NCI-H345 treated with DMSO at 0.1 percent for 48 hours (cell line): ENCODE results near the gene CCDC97.

ENCODE experiments used
- DNase-seq: peaks from one replicate; lab custom pipeline; 2025; ENCODE audit not compliant: unreplicated experiment; lab: John Stamatoyannopoulos, UW

The CCDC97 gene

DNA sequence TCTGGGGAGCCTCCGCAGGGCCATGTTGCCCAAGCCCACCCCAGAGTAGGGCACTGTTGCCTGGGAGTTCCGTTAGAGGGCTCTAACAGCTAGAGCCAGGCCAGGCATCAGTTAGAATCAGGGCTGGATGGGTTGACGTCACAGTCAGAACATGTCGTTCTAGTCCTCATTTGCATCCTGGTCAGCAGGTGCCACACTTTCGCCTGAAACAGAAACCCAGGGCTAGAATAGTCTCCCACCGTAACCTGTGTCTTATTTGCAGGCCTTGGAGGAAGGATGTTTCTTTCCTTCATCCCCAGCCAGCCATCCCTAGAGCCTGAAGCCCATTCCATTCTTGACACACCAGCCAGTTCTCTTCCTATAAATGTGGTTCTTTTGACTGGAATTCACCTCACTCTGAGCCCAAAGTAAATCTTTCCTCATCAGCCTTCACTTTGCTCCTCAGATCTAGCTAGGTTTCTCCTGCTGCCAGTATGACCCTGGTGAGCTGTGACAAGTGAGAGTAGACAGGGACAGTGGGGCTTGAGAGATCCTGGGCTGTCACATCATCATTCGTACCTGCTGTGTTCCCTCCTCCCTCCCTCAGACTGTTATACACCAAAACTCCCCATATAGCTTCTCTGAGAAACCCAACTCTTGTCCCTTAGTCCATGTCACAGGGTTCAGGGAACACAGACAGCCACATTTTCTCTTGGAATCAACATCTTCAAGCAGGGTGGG is 12.2 kb upstream of the CCDC97 start:
- DNase-seq = no peak

DNA sequence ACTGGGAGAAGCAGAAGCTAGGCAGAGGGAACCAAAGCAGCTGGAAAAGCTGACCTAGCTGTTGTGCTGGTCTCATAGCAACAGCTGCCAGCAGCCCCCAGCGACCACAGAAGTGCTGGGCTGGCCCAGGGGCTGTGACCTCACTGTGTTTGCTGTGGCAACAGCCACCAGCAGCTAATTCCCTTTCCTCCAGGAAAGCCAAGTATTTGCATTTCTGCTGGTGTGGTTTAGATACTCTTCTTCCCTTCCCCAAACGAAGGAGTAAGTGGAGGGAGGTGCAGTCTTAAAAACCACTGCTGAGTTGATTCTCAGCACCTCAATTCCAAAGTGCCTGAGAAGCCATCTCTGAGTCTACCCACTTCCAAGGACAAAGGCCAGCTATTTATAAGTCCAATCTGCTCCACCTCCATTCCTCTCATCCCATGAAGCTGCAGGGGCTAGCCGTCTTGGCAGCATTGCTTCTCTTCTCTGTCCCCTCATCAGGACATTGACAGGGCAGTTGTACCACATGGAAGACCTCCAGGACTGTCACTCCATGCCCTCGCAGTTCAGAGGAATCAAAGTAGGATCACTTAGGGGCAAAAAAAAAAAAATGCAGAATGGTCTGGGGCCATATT is 11.5 kb upstream of the CCDC97 start:
- DNase-seq = no peak

DNA sequence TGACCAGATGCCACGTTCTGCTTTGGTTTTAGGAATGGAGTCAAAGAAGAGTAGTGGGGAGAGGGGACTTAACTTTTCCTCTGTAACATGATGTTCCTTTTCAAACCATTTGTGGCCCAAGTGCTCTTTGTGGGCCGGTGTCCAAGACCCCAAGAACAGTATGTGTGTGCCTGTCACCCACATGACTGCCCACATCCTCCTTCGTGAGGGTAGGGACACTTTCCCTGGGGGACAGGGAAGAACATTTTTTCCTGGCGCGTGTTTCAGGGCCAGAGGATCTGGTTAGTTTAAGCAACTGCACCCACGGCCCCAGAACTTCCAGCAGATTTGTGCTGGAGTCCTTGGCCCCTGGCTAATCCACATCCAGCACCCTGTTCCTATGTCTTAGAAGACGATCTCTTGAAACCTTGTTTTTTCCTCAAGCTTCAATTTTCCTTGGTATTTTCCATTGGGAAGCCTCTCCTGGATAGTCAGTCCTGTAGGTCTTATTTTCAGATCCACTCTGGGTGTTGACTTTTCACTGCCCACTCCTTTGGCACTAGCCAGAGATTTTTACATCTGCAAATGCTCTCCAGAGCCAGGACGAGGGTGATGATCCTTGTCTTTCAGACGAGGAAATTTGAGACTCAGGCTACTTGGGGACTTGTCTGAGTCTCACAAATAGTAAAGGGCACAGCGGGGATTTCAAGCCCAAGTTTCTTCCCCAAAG is 10.8 kb upstream of the CCDC97 start:
- no peak for DNase-seq

DNA sequence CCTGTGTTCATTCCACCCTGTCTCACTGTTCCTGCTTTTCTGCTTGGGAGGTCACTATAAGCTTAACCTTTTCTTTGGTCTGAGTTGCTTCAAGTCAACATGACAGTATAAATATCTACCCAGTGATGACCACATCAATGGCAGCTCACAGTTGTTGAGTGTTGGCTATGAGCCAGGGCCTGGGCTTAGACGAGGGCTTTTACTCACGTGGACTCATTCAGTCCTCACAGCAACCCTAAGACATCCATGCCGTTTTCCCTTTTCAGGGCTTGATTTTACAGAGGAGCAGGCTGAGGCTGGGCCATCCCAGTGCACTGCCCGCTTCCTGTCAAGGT is 10.2 kb upstream of the CCDC97 start:
- no peak for DNase-seq

DNA sequence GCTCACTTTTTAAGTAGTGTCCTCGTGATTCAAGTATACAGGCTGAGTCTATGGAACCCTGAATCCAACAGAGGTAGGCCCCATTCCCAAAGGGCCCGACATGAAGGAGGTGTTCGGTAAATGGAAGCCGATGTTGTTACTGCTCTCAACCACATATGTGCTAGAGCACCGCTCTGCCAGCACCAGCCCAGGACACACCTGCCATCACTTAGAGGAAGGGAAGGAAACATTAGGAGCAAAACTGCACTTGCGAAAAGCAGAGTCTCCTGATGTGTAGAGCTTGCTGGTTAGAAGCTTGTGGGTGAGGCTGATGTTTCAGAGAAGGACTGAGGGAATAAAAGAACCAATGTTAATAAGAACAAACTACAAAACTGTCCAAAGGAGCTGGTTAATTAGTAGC is 9.4 kb upstream of the CCDC97 start:
- DNase-seq = no peak

DNA sequence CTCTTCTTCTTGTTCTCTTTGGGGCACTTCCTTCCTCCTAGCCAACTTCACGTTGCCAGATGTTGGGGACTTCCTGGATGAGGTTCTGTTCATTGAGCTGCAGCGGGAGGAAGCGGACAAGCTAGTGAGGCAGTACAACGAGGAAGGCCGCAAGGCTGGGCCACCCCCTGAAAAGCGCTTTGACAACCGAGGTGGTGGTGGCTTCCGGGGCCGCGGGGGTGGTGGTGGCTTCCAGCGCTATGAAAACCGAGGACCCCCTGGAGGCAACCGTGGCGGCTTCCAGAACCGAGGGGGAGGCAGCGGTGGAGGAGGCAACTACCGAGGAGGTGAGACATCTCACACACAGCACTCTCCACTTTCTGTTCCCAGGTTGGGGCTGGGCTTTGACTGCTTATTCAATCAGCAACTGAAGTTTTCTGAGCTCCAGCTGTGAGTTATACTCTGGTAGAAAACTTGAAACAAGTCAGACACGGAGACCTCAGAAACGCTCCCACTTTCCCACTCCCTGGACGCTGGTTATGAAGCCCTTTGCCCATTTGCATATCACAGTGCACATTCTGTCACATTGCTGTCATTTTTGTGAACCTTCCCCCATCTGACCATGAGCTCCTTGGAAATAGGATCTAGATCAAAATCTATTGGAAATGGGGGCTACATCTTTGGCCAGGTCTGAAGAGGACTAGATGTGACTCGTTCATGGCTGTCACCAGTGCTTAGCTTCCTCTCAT is 7.2 kb upstream of the CCDC97 start:
- DNase-seq = no peak

DNA sequence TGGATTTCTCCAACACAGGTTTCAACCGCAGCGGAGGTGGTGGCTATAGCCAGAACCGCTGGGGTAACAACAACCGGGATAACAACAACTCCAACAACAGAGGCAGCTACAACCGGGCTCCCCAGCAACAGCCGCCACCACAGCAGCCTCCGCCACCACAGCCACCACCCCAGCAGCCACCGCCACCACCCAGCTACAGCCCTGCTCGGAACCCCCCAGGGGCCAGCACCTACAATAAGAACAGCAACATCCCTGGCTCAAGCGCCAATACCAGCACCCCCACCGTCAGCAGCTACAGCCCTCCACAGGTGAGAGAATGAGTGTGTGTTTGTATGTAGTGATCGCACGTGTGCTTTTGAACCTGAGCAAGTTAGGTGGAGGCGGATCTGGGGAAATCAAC is 6.0 kb upstream of the CCDC97 start:
- DNase-seq = no peak

DNA sequence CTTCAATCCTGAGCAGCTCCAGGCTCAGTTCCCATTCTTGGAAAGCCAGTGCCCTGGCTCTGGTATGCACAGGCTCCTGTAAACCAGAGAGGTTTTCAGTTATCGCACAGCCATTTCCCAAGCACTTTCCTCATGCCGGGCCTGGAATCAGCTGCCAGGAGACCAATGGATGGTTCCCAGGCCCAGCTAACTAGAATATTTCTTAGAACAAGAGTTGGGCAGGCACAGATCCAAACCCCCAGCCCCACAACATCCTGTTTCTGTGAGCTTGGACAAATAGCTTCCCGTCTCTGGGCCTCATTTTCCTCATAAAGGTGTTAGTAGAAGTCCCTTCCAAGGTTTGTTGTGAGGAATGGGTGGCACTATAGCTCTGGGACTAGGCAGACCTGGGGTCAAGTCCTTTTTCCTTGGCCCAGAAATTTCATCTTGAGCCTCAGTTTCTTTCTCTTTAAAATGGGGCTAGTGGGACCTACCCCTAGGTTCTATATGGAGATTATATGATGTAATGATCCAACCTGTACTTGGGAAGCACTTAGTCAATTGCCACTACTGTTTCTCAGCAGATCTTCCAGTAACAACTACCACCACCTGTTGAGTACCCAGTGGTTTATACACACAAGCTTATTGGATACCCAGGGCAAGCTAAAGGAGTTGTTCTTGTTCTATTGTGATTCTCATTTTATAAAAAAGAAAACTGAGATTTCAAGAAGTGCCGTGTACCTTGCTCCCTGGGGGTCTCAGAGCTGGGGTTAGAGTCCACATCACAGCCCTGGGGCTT is 5.1 kb upstream of the CCDC97 start:
- DNase-seq = no peak

DNA sequence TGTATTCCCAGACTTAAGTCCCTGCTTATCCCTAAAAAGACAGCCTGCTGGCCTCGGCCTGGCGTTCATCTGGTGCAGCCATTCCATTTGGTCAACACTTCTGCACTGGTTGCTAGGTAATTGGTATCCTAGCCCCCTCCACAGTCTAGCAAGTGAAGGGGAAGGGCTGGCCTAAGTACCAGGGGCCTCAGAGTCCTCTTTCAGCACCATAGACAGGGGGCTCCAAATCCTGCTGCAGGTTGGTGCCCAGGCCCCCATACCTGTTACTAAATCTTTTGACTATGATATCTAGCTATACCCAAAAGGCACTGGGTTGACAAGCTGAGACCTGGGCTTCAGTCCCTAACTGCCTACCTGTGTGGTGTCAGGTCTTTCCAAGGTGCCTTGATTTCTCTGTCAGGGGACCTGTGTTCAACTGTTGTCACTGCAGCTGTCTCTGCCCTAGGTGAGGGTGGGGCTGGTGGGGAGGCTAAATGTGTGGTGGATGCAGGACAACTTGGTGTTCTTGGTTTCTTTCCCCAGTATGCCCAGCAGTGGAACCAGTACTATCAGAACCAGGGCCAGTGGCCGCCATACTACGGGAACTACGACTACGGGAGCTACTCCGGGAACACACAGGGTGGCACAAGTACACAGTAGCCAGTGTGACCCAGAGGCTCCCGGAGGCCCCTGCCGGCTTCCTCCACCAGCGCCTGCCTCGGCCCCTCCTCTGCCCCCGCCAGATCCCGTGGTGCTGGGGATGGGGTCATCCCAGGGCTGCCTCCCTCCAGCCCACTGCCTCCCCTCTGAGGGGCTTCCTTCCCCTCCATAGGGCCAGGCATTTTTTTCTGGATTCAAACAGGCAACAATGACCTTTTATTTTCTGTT is 3.8 kb upstream of the CCDC97 start:
- DNase-seq = no peak

DNA sequence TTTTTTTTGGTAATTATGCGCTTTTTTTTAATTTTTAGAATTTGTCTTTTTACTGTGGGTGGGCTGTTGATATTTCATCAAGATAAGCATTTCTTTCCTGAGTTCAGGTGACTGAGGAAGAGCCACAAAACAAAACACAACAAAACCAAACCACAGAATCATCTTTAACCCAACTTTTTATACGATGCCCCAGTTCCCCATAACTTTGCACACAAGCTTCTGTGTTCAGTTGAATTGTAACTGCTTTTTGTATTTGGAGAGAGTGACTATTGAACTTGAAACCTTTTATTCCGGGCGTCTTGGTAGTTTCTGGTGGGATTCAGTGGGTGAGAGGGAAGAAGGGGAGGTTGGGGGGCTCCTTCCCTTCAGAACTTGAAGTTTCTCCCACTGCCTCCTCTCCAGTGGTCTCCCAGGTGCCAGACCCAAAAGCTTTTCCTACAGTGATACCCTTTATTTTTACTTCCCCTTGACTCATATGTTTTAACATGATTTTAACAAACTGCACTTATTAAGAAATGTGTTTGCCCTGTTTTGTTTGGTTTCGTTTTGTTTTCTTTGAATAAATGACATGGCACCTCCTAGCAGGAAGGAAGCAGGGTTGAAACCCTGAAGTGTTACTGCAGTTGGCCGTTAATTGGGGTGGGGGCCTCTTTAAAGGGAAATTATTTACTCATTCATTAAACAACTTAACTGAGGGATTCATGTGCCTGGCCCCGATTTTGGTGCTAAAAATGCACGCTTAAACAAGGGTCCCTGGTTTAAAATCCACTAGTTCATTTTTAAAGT is 2.7 kb upstream of the CCDC97 start:
- DNase-seq = no peak

DNA sequence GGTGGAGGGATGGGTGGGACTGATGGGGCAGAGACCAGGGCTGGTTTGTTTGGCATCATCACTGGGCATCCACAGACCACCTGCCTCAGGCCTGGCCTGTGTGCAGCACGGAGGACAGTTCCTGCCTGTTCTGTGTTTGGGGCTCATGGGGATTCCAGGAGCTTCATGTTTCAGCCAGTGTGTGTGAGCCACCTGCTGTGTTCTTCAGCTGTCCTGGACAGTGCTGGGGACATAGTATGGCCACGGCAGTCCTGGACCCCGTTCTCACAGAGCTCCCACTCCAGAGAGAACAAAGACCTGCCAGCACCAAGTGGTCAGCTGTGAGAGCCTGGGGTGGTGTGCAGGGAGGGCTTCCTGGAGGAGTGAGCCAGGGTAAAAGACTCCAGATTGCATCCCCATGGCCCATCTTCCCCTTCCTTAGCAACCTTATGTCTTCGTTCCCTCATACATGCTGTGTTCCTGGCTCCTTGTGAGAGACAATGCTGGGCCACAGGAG is 2.0 kb upstream of the CCDC97 start:
- no peak for DNase-seq

DNA sequence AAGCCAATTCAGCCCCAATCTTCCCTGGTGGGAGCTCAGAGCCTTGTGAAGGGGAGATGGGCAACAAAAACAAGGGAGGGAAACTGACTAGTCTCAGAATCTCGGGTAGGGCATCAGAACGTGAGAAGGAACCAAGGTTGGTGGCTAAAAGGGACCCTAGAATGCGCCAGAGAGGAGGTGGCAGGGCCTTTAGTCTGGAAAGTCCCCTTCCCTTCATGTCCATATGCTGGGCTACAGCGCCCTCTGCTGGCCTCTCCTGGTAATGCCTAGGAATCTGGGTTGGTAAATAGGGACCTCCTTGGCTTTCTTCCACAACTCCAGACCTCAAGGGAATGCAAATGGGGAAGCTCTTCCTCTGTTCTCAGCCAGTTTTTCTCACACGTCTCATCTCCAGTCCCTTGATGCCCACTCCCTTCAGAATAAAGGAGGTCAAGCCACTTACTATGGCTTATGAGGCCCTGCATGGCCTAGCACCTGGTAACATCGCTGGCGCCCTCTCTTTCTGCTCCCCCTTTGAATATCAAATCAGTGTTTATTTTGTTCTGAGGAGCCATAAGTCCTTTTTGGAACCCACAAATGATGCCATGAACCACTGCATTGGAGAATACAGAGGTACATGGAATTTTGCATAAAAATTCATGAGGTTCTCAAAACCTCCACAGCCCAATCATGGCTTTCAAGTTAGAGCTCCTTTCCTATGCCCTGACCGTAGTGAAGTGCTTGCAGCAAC is 1.4 kb upstream of the CCDC97 start:
- peak; percentile 15 for DNase-seq

DNA sequence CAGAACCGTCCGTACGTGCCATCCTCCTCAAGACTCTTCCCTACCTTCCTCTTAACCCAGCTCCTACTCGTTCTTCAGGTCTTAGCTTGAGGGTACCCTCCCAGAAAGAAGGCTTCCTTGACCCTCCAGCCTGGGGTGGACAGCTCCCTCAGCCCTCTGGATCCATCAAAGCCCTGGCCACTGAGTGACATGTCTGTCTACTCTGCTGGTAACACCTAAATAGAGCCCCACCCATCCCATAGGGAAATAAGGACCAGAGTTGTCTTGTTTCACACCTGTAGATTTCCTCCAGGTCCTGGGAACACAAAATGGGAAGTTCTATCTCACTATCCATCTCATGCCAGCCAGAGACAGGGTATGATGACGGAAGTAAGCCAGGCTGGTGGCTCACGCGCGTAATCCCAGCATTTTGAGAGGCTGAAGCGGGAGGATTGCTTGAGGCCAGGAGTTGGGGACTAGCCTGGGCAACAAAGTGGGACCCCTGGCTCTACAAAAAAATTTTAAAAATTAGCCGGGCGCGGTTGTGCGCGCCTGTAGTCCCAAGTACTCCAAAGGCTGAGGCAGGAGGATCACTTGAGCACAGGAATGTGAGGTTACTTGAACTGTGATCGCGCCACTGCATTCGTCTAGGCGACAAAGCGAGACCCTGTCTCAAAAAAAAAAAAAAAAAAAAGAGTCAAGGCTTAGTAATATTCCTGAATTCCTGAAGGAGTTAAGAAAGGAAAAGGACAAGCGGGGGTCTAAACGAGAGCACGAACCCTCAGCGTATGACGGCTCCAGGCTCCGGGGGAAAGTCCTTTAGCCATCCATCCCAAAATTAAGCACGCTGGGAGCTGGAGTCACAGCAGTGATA is 566 bp upstream of the CCDC97 start:
- DNase-seq = no peak

DNA sequence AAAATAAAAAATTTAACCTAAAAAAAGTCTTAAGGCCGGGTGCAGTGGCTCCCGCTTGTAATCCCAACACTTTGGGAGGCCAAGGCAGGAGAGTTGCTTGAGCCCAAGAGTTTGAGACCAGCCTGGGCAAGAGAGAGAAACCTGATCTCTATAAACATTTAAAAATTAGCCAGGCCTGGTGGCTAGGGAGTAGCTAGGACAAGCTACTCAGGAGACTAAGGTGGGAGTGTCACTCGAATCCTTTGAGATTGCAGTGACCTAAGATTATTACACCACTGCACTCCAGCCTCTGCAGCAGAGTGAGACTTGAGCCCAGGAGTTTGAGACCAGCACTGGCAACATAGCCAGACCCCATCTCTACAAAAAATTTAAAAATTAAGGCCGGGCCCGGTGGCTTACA is 1.1 kb downstream of the CCDC97 start:
- no peak for DNase-seq

DNA sequence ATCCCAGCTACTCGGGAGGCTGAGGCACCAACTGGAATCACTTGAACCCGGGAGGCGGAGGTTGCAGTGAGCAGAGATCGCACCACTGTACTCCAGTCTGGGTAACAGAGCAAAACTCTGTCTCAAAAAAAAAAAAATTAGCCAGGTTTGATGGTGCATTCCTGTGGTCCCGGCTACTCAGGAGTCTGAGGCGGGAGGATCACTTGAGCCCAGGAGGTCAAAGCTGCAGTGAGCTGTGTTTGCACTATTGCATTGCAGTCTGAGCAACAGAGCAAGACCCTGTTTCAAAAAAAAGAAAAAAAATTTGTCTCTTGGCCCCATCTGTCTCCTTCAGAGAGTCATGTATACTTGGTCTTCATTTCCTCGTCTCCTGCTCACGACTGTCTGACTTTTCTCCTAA is 1.6 kb downstream of the CCDC97 start:
- no peak for DNase-seq

DNA sequence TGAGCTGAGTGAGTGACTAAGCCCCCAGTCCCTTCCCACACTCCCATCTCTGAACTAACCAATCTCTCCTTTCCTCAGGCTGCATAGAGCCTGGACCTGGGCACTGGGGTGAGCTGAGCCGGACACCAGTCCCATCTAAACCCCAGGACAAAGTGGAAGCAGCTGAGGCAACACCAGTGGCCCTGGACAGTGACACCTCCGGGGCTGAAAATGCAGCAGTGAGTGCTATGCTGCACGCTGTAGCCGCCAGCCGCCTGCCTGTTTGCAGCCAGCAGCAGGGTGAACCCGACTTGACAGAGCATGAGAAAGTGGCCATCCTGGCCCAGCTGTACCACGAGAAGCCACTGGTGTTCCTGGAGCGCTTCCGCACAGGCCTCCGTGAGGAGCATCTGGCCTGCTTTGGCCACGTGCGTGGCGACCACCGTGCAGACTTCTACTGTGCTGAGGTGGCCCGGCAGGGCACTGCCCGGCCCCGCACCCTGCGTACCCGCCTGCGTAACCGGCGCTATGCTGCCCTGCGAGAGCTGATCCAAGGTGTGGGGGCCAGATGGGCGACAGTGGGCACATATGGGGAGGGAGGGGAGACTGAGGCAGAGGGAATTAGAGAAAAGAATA is 6.4 kb downstream of the CCDC97 start:
- no peak for DNase-seq
